Adipose tissue (tissue), 3 donors: ENCODE measurements around the gene DDX3X. TPM values are rescaled to one million over a fixed set of nuclear protein-coding genes. Genes with fewer than 3 reads are reported as not detected.
"Not testable (repeated sequence)": the region's sequence is repeated elsewhere in the genome, so short reads cannot be mapped to it uniquely, and the experiment has no call there.

ENCODE experiments used
- H3K27ac ChIP-seq: one replicate; pipeline ENCODE4 v1.5.1; 2013; ENCODE audit warnings: low read depth, low read length
- WGBS, 3 donors: extraction: QIAGEN DNeasy Blood & Tissue Kit; methylation state at CpG; one replicate each; pipeline ENCODE4 v1.1.7; 2013; 5-methylcytosine and 5-hydroxymethylcytosine counted together
- polyA plus RNA-seq, 3 donors: library from polyadenylated mRNA; stranded (reverse); fragments of 200-250 nt; gene quantifications; one replicate each; pipeline ENCODE4 v1.2.3, GENCODE V29; 2013
- donor health status: healthy with polysubstance abuse.
- donor health status: Bipolar disorder and iron deficiency.
- donor health status: healthy.

The DDX3X gene
- polyA plus RNA-seq, 3 donors, result 28.7 to 179 (median 113) TPM

- WGBS, 3 donors, result 75 to 79% (median 78%) methylated on average over 6 of the region's 6 CpGs
- no peak overlapping the region for H3K27ac ChIP-seq
Observed at GRCh38 chrX:41350150-41350975, 16.4 kb downstream of the DDX3X start.

GRCh38 chrX:41350976-41351569 is 17.1 kb downstream of the DDX3X start:
- H3K27ac ChIP-seq, result no peak overlapping the region
- 62 to 75% (median 71%) methylated on average over 3 of the region's 3 CpGs for WGBS, 3 donors

DNA sequence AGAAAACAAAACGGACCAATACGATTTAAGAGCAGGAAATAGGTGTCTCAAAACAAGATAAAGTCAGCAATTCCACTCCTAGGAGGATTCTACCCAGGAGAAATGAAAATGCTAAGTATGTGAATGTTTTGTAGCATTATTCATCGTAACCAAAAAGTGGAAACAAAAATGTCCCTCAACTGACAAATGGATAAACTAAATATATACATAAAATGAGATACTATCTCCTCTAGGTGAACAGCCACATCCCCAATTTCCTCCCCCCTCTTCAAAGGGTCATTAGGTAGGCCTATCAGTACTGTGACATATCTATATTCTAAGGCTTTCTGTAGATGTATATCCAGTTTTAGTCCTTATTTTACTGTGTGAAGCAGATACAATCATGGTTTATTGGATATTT is 18.0 kb downstream of the DDX3X start:
- 47 to 69% (median 59%) methylated on average over 3 of the region's 3 CpGs for WGBS, 3 donors
- H3K27ac ChIP-seq, result no peak overlapping the region

- 62 to 84% (median 70%) methylated on average over 3 of the region's 3 CpGs for WGBS, 3 donors
- no peak overlapping the region for H3K27ac ChIP-seq
Observed at GRCh38 chrX:41352329-41352838, 18.4 kb downstream of the DDX3X start.

- 60 to 91% (median 68%) methylated on average over 3 of the region's 3 CpGs for WGBS, 3 donors
- H3K27ac ChIP-seq, result no peak overlapping the region
Observed at GRCh38 chrX:41353985-41354384, 20.0 kb downstream of the DDX3X start.

DNA sequence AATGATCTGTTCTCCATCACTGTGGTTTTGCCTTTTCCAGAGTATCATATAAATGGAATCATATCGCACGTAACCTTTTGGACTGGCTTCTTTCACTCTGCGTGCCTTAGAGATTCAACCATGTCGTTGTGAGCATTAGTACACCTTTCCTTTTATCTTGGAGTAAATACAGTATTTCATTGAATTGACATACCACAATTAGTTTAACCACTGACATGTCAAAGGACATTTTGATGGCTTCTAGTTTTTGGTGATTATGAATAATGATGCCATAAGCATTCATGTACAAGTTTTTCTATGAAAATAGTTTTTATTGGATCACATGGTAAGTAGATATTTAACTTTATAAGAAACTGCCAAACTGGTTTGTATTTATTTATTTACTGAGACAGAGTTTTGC is 35.2 kb downstream of the DDX3X start:
- 89 to 93% (median 92%) methylated on average over 4 of the region's 4 CpGs for WGBS, 3 donors
- no peak overlapping the region for H3K27ac ChIP-seq

- not testable (repeated sequence) for H3K27ac ChIP-seq
- WGBS, 3 donors, result 95 to 100% (median 96%) methylated on average over 5 of the region's 5 CpGs
Observed at GRCh38 chrX:41371575-41371974, 37.6 kb downstream of the DDX3X start.

GRCh38 chrX:41373989-41374606 is 40.1 kb downstream of the DDX3X start:
- WGBS, 3 donors, result 78 to 94% (median 91%) methylated on average over 5 of the region's 5 CpGs
- H3K27ac ChIP-seq, result no peak overlapping the region

- H3K27ac ChIP-seq, result no peak overlapping the region
- 80 to 91% (median 85%) methylated on average over 8 of the region's 8 CpGs for WGBS, 3 donors
Observed at GRCh38 chrX:41377624-41378023, 43.7 kb downstream of the DDX3X start.

- WGBS, 3 donors, result 52 to 68% (median 65%) methylated on average over 5 of the region's 5 CpGs
- no peak overlapping the region for H3K27ac ChIP-seq
Observed at GRCh38 chrX:41381685-41382084, 47.7 kb downstream of the DDX3X start.

DNA sequence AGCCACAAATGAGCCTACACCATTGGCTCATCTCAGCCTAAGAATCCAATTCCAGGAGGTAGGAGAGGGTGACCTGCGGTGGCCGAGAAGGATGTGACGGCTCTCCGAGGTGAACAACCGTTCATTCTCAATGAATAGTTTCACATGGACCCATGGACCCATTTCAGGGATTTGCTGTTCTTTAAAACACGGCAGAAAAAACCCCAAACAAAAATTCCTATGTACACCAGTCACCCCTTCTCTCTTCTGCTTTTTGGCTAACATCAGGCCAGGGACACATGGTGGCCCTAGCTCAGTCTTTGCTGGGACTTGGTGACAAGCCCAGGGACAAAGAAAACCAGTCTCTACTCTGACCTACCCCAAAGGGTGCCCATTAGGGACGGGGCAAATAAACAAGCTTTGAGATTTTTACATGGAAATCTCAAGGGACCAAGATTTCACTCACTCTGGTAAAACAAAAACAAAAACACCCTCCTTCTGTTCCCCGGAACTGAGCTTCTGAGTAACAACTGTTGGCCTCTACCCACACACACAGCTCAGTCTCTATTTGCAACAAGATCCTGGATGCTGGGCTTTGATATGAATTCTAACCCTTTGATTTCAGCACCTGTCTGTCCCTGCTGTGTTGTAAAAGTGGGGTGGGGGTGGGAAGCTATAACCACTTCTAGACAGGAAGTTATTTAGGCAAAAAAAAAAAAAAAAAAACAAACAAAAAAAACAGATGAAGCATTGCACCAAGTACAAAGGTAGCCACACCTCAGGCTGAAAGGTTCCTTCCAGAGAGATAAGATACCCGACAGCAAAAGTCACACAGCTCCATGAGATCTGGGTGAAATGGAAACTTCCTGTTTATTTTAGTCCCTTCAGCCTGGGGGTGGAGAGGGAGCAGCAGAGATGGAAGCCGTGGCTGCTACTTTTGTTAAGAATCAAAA is 49.0 kb downstream of the DDX3X start:
- H3K27ac ChIP-seq, result no peak overlapping the region
- 60 to 66% (median 61%) methylated on average over 9 to 10 of the region's 10 CpGs for WGBS, 3 donors

GRCh38 chrX:41384051-41384705 is 50.2 kb downstream of the DDX3X start:
- H3K27ac ChIP-seq, result no peak overlapping the region
- 43 to 80% (median 58%) methylated on average over 7 to 10 of the region's 10 CpGs for WGBS, 3 donors

DNA sequence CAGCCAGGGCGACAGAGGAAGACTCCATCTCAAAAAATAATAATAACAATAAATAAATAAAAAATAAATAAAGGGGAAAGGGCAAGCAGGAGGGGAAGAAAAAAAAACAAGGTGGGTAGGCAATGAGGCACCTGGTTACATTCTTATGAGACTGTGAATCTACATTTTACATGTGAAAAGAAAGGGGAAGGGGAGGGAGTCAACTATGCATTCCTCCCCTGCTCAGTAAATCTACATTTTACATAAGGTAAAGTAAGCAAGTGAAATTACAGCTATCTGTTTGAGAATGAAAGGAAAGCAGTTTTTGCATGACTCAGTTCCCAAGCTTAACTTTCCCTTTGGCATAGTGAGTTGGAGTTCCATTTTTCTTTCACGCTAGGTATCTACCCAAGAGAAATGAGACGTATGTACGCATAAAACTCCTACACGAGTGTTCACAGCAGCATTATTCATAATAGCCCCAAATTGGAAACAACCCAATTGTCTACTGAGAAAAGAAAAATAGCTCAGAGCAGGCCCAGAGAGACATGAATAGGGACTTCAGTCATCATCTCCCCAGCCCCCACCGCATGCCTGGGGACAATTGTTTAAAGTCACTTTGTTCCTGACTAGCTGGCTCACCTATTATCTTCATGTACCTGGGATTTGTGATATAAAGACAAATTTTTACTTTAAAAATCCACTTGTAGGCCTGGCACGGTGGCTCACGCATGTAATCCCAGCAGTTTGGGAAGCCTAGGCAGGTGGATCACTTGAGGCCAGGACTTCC is 52.4 kb downstream of the DDX3X start:
- WGBS, 3 donors, result 82 to 85% (median 84%) methylated on average over 8 of the region's 8 CpGs
- no peak overlapping the region for H3K27ac ChIP-seq

GRCh38 chrX:41388543-41388942 is 54.6 kb downstream of the DDX3X start:
- no peak overlapping the region for H3K27ac ChIP-seq
- WGBS, 3 donors, result 75 to 82% (median 78%) methylated on average over 8 of the region's 8 CpGs

GRCh38 chrX:41389311-41389888 is 55.4 kb downstream of the DDX3X start:
- WGBS, 3 donors, result 63 to 79% (median 78%) methylated on average over 6 of the region's 6 CpGs
- H3K27ac ChIP-seq, result no peak overlapping the region

DNA sequence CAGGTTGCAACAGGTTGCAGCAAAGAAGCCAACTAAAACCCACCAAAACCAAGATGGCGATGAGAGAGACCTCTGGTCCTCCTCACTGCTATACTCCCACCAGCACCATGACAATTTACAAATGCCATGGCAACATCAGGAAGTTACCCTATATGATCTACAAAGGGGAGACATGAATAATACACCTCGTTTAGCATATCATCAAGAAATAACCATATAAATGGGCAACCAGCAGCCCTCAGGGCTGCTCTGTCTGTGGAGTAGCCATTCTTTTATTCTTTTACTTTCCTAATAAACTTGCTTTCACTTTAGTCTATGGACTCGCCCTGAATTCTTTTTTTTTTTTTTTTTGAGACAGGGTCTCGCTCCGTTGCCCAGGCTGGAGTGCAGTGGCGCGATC is 56.6 kb downstream of the DDX3X start:
- H3K27ac ChIP-seq, result not testable (repeated sequence)
- WGBS, 3 donors, result 86 to 92% (median 88%) methylated on average over 7 of the region's 7 CpGs

GRCh38 chrX:41391606-41392005 is 57.6 kb downstream of the DDX3X start:
- no peak overlapping the region for H3K27ac ChIP-seq
- WGBS, 3 donors, result 63 to 85% (median 71%) methylated on average over 8 to 9 of the region's 9 CpGs
